ENCODE data around the gene TAF10. TPM values are rescaled to one million over a fixed set of nuclear protein-coding genes. Genes with fewer than 3 reads are reported as not detected.

Gene TAF10
- total RNA-seq: 82.3 and 97.0 TPM in 2 replicates

GRCh38 chr11:6612213-6613041, at the start of gene TAF10:
TAF10 (minus strand) TSS chr11:6612216; CDS start chr11:6612189, 27 bp downstream.

GRCh38 chr11:6655790-6656583, 44.0 kb upstream of the TAF10 start, which contains the start of gene DCHS1:
DCHS1 (minus strand) TSS chr11:6655809; CDS start chr11:6641613, 14,196 bp downstream.

GRCh38 chr11:6619004-6619745, 7.2 kb upstream of the TAF10 start, which contains the start of gene TPP1:
TPP1 (minus strand) TSS chr11:6619422; CDS start chr11:6619400, 22 bp downstream.

GRCh38 chr11:6603287-6604080, 8.5 kb downstream of the TAF10 start, which contains the start of the genes ILK and RRP8:
ILK (plus strand) TSS chr11:6603774; CDS start chr11:6604272, 498 bp downstream.
RRP8 (minus strand) TSS chr11:6603616; CDS start chr11:6603502, 114 bp downstream.

Other genes starting within 250 kb of the TAF10 start
- 38.3 and 91.0 TPM in 2 replicates for gene SMPD1, start 221.7 kb downstream of the TAF10 start, total RNA-seq
- gene APBB1, start 193.1 kb downstream of the TAF10 start, total RNA-seq: 35.7 and 57.2 TPM in 2 replicates
- gene HPX, start 171.2 kb downstream of the TAF10 start, total RNA-seq: 0.38 and 0.65 TPM in 2 replicates
- 13.0 and 16.6 TPM in 2 replicates for gene TRIM3, start 138.3 kb downstream of the TAF10 start, total RNA-seq
- 53.0 TPM in 2 replicates for gene ARFIP2, start 130.9 kb downstream of the TAF10 start, total RNA-seq
- 26.2 and 42.4 TPM in 2 replicates for gene TIMM10B, start 130.7 kb downstream of the TAF10 start, total RNA-seq
- 0.33 and 2.2 TPM in 2 replicates for gene DNHD1, start 114.9 kb downstream of the TAF10 start, total RNA-seq
- 6.7 and 13.0 TPM in 2 replicates for gene RRP8, start 8.6 kb downstream of the TAF10 start, total RNA-seq
- 183 and 288 TPM in 2 replicates for gene ILK, start 8.4 kb downstream of the TAF10 start, total RNA-seq
- 49.5 and 166 TPM in 2 replicates for gene TPP1, start 7.2 kb upstream of the TAF10 start, total RNA-seq
- gene DCHS1, start 43.6 kb upstream of the TAF10 start, total RNA-seq: 3.1 and 17.2 TPM in 2 replicates
- 33.7 and 54.8 TPM in 2 replicates for gene MRPL17, start 71.1 kb upstream of the TAF10 start, total RNA-seq
- gene OR2AG2, start 159.8 kb upstream of the TAF10 start, total RNA-seq: under 0.01 and 0.13 TPM in 2 replicates
- gene OR2AG1, start 170.8 kb upstream of the TAF10 start, total RNA-seq: not detected in 2 replicates
- gene OR6A2, start 187.5 kb upstream of the TAF10 start, total RNA-seq: not detected in 2 replicates
- not detected in 2 replicates for gene OR10A5, start 233.5 kb upstream of the TAF10 start, total RNA-seq